GM19099 (cell line): ENCODE data around the gene PAX8.

Source experiments
- POLR2A ChIP-seq: IDR thresholded peaks from 3 replicates; pipeline ENCODE4 v1.6.1; 2011; ENCODE audit warnings: low read depth; ENCODE audit not compliant: insufficient read length; ENCODE audit errors: extremely low read depth

PAX8 gene

DNA sequence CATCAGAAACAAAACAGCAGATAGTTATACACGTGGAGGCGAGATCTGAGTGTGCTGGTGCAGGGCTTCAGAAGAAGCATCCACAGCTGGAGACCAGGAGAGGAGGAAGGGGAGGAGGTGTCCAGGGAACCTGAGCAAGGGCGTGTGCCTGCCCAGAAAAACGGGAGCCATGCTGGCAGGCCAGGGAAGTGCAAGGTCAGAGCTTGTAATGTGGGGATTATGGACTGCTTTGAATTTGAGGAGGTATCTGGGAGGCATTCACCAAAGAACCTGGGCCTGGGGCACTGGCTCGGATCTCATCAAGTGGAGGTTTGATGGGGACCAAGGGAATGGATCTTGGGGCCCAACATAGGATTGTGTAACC lies 92.3 kb downstream of the PAX8 start:
- TF ChIP-seq POLR2A, result no peak

DNA sequence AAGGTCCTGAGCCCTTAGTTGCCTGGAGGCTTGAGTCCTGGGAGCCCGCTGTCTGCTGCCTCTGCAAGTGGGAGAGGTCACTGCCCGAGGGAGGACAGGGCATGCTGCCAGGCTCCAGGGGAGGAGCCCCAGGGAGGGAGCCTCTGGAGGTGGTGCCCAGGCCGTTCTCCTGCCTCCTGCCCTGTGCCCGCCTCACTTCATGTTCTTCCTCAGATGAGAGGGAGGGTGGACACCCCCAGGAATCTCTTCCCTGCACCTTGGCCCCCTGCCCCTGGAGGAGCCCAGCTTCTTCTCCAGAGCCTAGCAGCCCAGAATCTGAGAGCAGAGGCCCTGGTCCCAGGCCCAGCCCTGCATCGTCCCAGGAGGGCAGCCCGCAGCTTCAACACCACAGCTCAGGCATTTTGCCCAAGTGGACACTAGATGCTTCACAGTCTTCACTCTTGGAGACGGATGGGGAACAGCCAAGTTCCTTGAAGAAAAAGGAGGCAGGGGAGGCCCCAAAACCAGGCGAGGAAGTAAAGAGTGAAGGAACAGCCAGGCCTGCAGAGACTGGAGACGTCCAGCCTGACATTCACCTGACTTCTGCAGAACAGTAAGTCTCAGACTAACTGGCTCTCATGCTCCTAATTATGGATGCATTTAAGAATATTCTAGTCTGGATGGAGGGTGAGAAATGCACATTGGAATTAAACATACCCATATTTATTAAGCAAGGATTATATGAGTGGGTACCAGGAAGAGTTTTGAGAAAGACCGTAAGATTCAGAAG lies 92.9 kb downstream of the PAX8 start:
- TF ChIP-seq POLR2A, result no peak

DNA sequence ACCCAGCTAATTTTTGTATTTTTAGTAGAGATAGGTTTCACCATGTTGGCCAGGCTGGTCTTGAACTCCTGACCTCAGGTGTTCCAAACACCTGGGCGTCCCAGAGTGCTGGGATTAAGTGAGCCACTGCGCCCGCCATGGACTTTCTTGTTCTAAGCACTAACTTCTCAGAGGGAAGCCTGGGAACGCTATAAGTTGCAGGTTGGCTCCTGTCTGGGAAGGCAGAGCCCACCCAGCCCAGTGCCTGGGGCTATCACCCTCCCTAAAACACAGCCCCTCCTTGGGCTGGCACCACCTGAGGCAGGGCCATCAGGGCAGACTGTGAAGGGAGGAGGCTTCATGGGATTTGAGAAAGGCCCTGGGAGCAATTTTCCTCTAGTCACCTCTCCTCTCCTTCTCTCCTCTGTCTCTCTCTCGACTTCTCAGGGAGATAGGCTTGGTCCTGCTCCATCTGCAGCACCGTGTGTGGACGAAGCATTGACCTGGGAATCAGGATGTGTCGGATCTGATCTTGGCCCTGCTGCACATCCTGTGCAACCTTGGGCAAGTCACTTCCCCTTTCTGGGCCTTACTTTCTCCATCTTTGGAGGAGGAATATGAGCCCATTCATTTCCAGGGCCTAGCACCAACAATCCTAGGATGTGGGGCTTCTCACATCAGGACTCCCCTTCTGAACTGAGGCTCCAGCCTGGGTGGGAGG lies 94.0 kb downstream of the PAX8 start:
- no peak for TF ChIP-seq POLR2A

DNA sequence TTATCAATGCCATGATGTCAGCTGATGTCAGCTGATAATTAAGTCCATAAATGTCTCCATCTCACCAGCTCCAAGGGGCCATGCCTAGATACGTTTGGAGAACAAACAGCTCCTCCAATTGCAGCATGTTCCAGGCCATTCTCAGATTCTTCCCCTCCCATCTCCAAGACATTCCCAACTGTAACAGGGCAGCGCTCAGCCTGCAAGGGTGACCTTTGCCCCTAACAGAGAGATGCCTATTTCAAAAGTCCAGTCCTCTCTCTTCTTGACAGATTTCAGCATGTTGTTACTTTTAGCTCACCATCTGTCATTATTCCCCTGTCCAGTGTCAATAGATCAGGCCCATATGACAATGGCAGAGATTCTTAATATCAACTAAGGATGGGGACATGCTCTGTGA lies 95.0 kb downstream of the PAX8 start:
- no peak for TF ChIP-seq POLR2A

DNA sequence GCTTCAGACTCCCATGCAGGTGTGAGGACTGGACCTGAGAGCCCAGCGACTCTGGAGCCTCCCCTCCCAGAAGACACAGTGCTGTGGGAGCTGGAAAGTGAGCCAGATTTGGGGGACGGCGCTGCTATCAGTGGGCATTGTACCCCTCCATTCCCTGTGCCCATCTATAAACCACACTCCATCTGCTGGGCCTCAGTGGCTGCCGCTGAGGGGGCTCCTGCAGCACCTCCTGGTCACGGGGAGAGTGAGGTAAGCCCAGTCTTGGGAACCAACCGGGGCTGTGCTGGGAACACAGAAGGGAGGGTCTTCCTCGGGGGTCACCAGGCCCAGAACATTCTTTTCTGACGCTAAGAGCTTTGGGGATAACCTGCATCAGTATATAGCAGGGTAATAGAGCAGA lies 95.5 kb downstream of the PAX8 start:
- TF ChIP-seq POLR2A, result no peak

DNA sequence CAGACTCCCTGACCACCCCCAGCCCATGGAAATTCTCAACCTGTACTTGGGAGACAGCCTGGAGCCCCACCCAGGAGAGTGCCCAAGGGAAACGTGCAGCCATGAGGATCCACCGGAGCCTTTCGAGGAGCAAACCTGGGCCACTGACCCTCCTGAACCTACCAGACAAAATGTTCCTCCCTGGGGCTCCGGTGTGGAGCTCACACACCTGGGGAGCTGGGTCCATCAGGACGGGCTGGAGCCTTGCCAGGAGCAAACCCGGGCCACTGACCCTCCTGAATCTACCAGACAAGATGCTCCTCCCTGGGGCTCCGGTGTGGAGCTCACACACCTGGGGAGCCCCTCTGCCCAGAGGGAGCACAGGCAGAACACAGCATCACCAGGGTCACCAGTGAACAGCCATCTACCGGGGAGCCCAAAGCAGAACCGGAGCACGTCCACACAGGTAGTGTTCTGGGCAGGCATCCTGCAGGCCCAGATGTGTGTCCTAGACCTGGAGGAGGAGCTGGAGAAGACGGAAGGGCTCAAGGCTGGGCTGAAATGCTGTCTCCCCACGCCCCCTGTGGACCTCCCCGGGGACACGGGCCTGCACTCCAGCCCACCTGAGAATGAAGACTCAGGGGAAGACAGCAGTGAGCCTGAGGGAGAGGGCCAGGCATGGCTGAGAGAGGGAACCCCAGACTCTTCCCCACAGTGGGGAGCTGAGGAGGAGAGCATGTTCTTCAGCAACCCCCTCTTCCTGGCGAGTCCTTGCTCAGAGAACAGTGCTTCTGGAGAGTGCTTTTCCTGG lies 96.1 kb downstream of the PAX8 start:
- TF ChIP-seq POLR2A, result no peak

DNA sequence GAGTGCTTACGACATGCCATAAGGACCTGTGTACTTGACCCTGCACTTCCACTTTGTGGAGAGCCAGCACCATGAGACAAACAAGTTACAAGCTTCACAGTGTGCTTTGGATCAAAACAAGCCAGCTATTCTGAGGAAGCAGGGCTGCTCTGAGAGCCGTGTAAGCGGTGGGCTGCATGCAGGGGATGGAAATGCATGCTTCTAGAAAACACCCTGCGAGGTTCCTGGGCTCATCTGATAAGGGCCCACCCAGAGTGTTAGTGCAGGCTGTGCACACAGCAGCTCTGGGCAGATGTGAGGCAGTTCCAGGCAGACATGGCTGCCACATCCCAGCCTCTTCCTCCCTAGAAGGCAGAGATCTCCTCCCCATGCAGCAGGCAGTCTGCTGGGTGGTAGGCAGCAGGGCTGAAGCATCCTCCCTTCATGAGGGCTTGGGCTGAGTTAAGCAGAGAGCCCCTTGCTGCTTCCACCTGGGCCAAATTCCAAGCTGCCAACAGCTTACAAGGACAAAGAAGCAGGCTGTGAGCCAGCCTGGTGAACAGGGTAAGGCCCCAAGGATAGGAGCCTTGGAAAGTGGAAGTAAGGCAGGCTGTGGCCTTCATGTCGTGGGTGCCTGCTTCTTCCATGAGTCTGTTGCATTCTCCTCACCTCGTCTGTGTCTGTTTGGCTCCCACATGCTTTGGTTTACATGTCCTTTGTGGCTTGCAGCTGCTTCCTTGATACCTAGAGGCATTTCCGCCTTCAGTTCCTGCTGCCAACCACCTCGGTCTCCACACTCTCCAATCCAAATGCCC lies 97.3 kb downstream of the PAX8 start:
- TF ChIP-seq POLR2A, result no peak

DNA sequence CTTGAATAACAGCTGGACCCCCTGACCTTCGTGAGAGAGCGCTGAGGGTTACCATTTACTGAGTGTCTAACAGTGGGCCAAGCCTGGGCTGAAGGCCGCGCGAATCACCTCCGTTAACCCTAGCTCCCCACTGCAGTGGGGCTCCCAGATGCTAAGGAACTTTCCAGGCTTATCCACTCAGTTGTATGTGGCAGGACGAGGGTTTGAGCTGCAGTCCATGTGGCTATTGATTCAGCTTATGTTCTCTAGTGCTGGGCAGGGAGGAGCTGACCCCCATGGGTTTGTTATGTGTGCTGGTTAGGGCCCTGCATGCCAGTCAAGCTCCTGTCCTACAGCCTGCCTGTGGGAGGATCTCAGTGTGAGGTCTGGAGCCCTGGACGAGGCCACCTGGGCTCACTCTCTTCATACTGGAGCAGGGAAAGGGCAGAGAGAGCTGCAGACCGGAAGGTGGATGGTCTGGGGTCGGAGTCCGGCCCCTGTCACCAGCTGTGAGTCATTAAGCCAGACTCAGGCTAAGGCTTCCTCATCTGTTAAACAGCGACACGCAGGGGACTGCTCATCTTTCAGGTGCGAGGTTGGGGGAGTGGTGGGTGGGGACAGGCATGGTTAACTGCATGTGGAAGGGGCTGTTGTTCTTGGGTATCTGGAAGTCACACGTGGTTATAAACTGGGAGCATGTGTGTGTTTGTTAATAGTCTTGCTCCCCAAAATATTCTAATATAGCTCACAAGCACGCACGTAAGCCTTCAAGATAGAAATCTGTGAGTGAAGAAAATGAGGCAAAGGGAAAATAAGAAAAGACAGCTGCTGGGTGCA lies 98.4 kb downstream of the PAX8 start:
- TF ChIP-seq POLR2A, result no peak

DNA sequence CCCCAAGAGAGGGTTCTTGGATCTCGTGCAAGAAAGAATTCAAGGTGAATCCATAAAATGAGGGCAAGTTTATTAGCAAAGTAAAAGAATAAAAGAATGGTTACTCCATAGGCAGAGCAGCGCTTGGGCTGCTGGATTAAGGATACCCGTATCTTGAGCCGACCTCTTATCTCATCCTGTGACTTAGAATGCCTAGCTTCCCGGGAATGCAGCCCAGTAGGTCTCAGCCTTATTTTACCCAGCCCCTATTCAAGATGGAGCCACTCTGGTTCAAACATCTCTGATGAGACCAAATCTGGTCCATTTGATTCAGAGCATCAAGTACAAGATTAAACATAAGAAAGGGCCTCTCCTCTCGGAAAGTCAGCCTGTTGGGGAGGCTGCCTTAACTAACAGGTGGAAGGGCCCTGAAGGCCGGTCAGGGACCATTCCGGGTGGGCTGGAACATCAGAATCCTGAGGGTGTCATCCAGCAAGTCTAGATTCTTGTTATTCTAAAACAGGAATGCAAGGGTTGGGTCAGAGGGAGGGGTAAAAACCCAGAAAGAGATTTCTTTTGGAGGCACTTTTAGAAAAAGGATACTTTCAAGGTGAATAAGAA lies 99.2 kb downstream of the PAX8 start:
- TF ChIP-seq POLR2A, result no peak

DNA sequence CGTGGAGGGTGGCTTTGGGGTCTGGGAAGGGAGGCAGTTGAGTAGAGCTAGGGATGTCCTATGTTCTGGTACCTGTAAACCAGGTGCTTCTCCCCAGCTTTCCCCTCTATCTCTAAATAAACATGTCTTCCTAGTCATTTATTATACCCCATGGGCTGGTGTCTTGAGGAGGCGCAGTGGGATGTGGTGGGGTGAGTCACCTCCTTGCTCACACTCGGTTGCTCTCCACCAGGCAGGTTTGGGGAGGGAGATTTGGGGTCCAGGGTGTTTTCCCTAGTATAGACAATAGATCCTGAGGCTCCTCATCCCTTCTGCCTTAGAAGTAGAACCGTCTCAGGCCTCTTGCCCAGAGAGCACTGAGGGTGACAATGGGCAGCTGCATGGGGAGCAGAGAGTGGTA lies 99.8 kb downstream of the PAX8 start:
- no peak for TF ChIP-seq POLR2A

DNA sequence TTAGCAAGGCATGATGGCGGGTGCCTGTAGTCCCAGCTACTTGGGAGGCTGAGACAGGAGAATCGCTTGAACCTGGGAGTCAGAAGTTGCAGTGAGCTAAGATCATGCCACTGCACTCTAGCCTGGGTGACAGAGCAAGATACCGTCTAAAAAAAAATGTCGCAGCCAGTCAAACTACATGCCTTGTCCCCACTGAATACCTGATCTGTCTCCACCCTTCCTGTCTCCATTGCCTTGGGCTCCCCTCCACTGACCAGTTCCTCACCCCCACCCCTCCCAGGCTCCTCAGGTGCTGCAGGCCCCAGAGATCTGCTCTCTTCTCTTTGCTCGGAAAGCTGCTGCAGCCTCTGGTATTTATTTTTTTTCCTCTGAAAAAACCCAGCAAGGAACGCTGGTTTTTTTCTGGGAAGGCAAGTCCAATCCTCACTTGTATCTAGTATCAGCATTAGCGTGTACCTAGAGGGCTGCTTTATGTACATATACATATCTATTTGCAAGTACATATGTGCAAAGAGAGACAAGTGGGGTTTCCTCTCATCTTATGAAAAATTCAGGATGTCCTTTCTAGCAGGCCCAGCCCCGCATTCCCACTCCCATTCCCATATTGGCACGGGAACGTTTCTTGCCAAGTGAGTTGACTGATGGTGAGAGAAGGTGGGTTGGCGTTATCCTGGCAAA lies 100.5 kb downstream of the PAX8 start:
- no peak for TF ChIP-seq POLR2A

DNA sequence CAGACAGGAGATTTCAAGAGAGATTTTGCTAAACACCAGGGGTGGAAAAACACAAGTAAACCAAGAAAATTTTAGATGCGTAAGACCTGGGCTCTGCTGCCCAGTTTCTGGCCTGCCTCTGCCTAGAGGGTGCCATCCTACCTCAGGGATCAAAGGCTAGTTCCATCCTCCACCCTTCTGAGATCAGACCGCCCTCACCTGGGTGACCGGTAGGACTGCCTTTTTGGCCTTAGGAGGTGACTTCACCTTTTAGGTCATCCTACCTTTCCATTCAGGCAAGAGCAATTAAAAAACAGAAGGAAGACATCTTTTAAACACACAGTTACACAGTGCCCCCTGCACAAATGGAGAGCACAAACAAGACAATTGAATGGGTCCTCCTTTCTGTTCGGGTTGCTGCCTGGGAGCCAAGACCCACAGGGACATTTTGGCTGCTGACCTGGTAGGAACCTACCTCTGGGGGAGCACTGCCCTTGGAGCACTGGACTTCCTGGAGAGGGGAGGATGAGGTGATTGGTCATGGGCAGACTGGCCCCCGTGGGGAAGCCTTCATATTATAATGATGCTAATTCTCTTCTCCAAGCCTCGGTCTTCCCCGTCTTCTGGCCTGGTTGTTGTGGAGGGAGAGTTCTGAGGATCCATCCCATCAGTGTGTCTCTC lies 101.9 kb downstream of the PAX8 start:
- TF ChIP-seq POLR2A, result no peak

DNA sequence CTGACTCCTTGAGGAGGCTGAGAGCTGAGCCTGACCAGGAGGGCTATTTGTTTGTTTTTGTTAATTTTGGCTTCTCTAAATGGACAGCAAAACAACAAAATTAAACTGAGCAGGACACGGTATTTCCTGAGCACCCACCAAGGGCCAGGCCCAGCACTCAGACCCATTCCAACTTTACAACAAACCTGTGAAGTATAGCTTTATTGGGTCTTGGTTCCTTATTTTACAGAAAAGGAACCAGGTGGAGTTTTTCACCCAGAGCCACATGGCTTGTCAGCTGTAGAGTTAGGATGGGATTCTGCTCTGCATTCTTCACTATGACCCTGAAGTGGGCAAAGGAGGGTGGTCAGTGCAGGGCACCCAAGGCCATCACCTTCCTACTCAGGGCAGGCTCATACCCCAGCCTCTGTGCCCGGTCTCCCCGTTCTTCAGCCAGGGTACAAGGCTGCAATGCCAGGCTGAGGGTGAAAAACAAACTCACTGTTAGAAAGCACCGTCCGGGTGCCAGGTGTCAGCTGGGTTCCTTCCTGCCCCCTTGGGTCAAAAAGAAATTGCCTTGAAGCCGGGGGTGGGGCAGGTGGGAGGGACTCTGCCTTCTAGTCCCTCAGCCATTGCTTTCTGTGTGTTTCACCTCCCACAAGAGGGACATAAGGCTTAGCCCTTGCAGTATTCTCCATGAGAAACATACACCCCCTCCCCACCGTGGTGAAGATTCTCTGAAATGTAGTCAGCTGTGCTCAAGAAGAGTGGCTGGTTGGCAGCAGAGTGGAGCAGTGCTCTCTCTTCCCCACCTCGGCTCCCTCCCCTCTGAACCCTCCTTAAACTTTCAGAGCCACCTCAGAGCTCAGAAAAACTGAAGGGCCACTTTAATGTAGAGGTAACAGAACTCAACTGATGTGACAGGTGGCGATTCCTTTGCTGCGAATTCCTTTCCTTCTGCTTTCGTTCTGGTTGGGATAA lies 102.7 kb downstream of the PAX8 start:
- no peak for TF ChIP-seq POLR2A
